Measurements from ENCODE around the gene ADRA1B. TPM values are rescaled to one million over a fixed set of nuclear protein-coding genes. Genes with fewer than 3 reads are reported as not detected.
A peak's percentile ranks its signal among the peaks of the same experiment; 100 is the strongest.

The ADRA1B gene
- total RNA-seq, 1 experiment from 2014 or later: not detected

- H3K27ac ChIP-seq: no peak overlapping the region
- no peaks in the 10 kb centered on the region for H3K27me3 ChIP-seq
- H3K36me3 ChIP-seq: peaks cover 18% of the 10 kb centered on the region
- H3K4me1 ChIP-seq: no peaks in the 10 kb centered on the region
- H3K9me3 ChIP-seq (replicated peaks): no peaks in the 10 kb centered on the region
- H3K4me3 ChIP-seq: no peak overlapping the region
- no peak for DNase-seq
Measured at GRCh38 chr5:160018945-160019625, 102.8 kb downstream of the ADRA1B start.

- no peak overlapping the region for H3K4me3 ChIP-seq
- H3K27me3 ChIP-seq: no peaks in the 10 kb centered on the region
- DNase-seq: no peak
- H3K4me1 ChIP-seq: no peaks in the 10 kb centered on the region
- no peaks in the 10 kb centered on the region for H3K9me3 ChIP-seq (replicated peaks)
- H3K27ac ChIP-seq: no peak overlapping the region
- peaks cover 8% of the 10 kb centered on the region for H3K36me3 ChIP-seq
Measured at GRCh38 chr5:160020266-160020770, 104.0 kb downstream of the ADRA1B start.

- DNase-seq: no peak
- no peaks in the 10 kb centered on the region for H3K9me3 ChIP-seq (replicated peaks)
- H3K27ac ChIP-seq: no peak overlapping the region
- H3K4me3 ChIP-seq: no peak overlapping the region
- peaks cover 6% of the 10 kb centered on the region for H3K36me3 ChIP-seq
- no peaks in the 10 kb centered on the region for H3K4me1 ChIP-seq
- no peaks in the 10 kb centered on the region for H3K27me3 ChIP-seq
Measured at GRCh38 chr5:160020964-160021363, 104.7 kb downstream of the ADRA1B start.

GRCh38 chr5:160021831-160022446 is 105.7 kb downstream of the ADRA1B start:
- no peaks in the 10 kb centered on the region for H3K9me3 ChIP-seq (replicated peaks)
- H3K36me3 ChIP-seq: peaks cover 6% of the 10 kb centered on the region; the same call in 1 of the 2 replicates
- H3K27ac ChIP-seq: no peak overlapping the region

More at GRCh38 chr5:160021831-160022446, 105.7 kb downstream of the ADRA1B start:
- no peaks in the 10 kb centered on the region for H3K4me1 ChIP-seq
- no peak overlapping the region for H3K4me3 ChIP-seq
- peak; percentile 50 to 81 for DNase-seq
- H3K27me3 ChIP-seq: no peaks in the 10 kb centered on the region

Other genes starting within 250 kb of the ADRA1B start
- gene TTC1, start 92.7 kb downstream of the ADRA1B start, total RNA-seq (2014; rRNA removed; shearing (Covaris generic)): 55.6 and 59.8 TPM in 2 replicates
- gene PWWP2A, start 203.0 kb downstream of the ADRA1B start, total RNA-seq (2014; rRNA removed; shearing (Covaris generic)): 23.6 and 27.3 TPM in 2 replicates

Measured in SJCRH30 (cell line).